Brain pericyte (primary cell): ENCODE measurements around the gene CHKA.

Experiments
- DNase-seq: peaks from one replicate; pipeline ENCODE4 v3.0.0-alpha.2; 2012; ENCODE audit warnings: low read depth, low spot score

CHKA gene

DNA sequence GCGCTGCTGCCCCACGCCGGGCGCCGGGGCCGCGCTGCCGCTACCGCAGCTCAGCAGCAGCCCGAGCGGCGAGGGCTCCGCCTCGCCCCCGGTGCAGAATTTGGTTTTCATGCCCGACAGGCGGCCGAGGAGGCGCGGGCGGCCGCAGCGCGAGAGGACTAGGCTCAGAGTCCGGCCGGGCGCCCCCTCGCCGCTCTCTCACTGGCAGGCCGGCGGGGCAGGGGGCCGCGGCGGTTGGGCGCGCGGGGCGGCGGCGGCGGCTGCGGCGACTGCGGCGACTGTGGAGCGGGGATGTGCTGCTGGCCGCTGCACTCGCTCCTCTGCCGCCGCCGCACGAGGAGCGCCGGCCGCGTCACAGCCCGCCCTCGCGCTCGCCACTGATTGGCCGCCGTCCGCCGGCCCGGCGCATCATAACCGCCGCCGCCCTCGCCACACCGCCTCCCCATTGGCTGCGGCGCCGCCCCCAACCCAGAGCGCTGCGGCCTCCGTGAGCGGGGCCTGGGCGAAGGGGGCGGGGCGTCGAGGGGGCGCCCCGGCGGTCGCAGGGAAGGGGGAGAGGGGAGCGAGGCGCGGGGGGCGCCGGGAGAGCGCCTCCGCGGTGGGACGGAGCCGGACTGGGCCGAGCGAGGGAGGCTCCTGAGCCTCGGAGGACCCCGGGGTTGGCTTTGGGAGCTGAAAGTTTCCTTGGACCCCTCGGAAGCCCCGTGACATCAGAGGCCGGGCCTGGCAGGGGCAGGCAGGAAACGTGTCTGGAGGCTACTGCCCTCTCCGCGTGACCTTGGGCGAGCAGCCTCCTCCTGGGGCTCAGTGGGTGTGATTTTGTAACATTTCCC is at the start of gene CHKA:
Gene CHKA, minus strand, starts transcription at position 322 of the 833 bp plus-strand sequence. Its CDS starts 211 bp downstream, at position 111.
- DNase-seq: peak; percentile 43

DNA sequence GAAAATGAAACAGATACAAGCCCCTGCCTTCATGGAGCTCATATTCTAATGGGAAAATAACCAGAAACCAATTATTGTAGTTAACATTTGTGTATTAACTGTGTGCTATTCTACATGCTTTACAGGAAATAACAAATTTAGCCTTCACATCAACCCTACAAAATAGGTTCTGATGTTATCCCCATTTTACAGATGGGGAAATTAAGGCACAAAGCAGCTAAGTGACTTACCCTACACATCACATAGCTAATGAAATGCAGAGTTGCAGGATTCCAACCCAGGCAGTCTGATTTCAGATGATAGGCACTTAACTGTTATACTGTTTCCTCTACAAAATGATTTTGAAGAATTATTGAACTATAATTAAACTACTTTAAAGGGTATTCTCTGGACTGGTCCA is 48.3 kb upstream of the CHKA start:
- no peak for DNase-seq

DNA sequence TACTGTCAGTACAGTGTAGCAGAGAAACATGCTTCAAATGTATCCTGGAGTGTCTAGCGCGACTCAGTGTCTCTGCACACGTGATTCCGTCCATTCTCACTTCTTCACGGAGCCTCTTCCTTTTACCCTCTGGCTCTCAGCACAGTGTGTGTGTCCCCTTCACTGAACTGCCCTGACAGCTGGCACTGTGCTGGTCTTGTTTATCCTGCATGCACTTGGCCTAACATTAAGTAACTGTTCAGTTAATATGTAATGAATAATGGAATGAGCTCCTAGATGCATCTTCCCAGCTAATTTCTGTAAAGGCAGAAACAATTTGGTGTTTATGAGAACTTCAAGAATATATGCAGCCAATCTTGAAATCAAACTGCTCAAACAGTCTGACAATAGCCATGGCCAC is 47.5 kb upstream of the CHKA start:
- no peak for DNase-seq

DNA sequence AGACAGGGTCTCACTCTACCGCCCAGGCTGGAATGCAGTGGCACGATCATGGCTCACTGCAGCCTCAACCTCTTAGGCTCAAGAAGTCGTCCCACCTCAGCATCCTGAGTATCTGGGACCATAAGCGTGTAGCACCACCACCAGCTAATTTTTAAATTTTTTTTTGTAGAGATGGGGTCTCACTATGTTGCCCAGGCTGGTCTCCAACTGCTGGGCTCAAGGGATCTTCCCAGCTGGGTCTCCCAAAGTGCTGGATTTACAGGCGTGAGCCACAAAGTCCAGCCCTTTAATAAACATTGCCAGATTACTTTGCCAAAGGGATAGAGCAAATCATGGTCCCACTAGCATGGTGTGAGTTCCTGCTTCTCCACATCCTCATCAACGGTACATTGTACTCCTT is 46.3 kb upstream of the CHKA start:
- DNase-seq: no peak

DNA sequence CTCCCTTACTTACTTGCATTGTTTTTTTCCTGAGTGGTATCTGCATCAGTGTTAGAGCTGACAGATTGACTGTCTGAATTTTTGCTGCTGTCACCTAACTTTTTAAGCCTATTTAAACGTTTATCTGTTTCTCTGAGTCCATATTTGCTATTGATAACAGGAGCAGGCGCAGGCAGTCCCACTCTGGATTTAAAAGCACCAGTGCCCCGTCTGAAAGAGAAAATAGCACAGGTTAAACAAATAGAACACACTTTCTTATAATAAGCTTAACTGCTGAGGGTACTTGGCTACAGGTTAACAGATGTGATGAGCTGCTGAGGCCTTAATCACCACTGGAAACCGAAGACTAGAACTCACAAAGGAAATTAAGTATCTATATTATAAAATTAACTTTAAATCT is 45.8 kb upstream of the CHKA start:
- DNase-seq: no peak

DNA sequence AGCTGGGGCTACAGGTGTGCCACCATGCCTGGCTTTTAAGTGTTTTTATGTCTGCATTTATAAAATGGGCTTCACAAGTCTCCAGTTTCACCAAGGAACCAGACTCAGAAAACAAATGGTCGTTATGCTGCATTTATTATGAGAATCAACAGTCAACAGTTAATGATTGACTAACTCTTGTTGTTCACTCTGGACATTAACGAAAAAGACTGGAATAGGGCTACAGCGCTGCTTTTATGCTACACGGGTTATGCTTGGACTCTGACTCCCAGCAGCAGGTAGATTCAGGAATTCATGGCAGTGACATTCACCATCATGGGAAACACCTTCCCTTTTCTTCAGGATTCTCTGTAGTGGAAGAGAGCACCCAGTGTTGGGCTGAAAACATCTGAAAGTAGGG is 44.4 kb upstream of the CHKA start:
- no peak for DNase-seq

DNA sequence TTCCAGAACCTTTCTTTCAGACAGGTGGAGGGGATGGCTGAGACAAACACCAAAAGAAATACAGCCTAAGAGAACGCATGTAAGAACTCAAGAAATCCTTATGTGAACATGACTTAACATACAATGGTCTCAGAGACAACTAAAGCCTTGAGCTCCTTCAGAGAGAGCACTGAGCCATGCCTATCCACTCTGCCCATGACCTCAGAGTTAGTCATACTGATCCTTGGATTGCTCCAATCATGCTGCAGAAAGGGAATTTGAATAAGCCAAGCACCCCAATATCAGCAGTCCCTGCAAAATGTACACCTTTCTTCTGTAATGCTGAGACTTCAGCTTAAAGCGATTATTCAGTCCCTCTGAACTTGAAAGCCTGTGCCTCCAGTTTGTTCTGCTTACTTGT is 43.2 kb upstream of the CHKA start:
- DNase-seq: no peak

DNA sequence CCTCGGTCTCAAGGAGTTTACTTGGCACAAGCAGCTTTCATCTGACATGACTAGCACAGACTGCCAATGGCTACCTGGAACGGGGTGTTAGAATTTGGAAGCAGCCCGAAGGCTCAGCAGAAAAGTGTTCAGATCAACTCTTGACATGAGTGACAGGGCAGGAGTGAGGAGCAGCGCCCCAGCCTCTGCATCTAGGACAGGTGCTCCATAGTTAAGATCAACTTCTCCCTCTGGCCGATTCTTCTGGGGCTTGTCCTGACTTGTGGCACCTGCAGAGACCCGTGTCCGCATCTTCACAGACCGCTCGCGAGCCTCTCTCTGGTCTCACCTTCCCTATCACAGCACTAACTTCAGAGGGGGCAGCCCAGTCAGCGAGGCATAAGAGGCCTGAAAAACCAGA is 42.5 kb upstream of the CHKA start:
- DNase-seq: no peak

DNA sequence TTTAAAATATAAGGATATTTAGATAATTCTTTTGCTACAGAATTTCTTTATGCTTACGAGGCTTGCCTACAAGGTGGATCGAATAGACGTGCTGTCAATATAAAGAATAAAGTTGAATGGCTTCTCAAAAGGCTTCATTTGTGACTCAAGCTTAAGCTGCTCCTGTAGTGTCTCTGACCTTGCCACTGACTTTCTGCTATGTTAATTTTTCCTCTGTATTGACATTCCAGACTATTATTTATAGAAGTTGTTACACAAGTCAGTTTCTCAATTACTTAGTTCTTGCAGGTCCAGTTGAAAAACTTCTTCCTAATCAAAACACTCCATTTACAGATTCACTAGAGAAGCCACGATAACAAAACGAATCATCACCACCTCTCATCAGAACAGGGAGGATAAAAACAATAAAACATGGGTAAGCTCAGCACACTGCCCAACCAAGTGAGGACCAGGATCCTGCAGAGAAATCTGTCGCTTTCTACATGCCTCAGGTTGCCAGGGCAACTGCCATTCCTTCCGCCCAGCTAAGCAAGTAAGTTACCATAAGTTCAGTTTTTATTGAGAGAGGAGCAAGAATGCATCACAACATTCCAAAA is 39.0 kb upstream of the CHKA start:
- DNase-seq: no peak

DNA sequence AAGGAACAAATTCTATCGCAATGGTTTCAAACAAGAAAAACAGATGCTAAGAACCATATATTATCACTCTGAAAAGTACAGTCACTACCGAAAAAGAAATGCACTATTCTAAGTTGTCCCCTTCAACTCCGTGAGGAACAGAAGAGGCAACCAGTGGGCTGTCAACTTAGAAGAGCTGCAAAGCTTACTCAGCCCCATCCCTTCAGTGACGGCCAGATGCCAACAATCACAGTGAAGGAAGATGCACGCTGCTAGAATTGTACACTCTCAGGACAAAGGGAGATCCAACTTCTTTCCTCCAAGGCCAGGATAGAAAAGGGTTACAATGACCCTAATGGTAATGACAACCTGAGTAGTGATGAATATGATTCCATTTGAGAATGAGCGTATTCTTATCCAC is 38.5 kb upstream of the CHKA start:
- no peak for DNase-seq

DNA sequence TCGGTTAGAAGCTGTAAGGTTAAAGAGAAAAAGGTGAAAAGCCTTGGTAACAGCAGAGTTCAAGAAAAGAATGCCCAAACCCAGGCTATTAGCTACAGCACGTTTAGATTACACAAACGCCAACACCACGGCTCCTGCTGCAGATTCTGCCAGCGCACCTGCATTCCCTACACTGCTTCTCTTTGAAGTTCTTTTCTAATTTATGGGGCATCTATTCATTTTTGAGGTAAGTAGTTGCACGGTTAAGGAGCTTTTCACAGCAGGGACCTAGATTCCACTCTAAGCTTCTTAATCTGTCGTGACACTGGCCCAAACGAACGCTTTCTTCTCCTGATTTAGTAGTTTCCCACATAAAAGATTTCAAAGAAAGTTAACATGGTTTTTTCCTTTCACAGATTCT is 38.0 kb upstream of the CHKA start:
- no peak for DNase-seq

DNA sequence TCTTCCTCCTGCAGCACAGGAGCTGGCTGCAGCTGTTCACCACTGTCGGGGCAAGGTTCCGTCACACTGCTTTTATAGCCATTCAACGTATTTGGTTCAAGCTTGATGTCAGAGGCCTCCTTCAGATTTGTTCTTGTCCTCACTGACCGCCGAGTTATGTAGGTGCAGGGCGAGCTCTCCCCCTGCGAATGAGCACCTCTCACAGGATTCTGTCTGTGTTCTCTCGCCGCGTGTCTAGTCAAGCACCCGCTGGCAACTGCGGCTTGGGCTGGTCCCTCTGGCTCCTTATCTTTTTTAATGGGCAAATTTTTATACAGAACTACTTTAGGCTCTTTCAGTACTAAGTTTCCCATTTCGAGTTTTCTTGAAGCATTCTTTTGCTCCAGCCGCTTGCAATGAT is 37.4 kb upstream of the CHKA start:
- DNase-seq: no peak

DNA sequence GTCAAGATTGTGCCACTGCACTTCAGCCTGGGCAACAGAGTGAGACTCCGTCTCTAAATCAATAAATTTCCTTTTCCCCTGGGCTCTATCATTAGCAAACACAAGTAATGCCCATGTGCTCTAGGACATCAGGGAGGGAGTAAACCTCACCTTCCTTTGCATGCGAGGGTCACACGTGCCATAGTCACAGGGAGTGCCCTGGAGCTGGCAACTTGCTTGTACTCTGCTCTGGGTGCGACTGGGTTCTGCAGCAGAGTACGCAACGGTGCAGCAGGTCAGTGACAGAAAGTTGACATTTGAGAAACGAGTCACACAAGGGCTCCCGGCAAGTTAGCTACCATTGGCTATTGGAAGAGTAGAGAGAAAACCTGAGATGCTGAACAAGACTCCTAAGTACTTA is 32.6 kb upstream of the CHKA start:
- no peak for DNase-seq

DNA sequence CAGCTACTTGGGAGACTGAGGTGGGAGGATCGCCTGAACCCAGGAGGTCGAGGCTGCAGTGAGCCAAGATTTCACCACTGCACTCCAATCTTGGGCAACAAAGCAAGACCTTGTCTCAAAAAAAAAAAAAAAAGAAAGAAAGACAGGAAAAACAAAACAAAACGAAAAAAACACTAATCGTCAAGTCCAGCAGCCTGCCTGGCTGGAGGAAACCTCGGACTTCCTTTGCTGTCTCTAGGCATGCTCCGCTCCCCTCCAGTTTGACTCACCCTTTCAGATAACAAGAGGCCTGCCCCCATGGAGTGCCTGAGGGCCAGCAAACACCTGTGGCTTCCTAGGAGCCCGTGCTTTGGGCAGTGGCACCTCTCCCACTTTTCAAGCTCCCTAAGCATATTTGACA is 28.8 kb upstream of the CHKA start:
- no peak for DNase-seq

DNA sequence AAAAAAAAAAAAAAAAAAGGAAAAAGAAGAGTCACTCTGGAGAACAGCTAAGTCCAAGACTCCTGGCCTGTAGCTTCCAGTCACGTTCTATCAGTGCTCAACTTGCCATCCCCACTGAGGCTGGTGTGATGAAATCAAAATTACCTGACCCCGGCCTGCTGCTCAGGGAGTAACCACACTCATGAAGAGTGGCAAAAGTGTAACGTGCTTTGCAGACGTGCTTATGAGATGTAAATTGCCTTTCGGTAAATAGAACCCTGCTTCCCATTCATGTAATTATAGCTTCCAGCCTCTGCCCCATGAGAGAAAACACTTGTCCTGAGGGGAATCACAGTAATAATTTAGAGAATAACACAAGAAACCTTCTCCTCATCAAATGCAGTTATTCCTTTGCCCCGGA is 28.2 kb upstream of the CHKA start:
- DNase-seq: no peak

DNA sequence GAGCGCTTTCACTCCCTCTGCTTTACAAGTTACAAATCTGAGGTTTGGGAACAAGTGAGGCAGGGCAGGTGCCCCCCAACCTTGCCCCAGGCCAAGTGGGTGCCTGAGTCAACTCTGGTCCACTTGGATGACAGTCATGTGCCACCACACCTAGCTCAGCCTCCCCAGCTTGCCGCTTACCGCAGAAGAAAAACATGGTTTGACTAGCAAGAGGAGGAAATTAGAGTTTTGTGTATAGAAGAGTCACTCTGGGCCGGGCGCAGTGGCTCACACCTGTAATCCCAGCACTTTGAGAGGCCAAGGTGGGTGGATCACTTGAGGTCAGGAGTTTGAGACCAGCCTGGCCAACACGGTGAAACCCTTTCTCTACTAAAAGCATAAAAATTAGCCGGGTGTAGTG is 27.7 kb upstream of the CHKA start:
- no peak for DNase-seq

DNA sequence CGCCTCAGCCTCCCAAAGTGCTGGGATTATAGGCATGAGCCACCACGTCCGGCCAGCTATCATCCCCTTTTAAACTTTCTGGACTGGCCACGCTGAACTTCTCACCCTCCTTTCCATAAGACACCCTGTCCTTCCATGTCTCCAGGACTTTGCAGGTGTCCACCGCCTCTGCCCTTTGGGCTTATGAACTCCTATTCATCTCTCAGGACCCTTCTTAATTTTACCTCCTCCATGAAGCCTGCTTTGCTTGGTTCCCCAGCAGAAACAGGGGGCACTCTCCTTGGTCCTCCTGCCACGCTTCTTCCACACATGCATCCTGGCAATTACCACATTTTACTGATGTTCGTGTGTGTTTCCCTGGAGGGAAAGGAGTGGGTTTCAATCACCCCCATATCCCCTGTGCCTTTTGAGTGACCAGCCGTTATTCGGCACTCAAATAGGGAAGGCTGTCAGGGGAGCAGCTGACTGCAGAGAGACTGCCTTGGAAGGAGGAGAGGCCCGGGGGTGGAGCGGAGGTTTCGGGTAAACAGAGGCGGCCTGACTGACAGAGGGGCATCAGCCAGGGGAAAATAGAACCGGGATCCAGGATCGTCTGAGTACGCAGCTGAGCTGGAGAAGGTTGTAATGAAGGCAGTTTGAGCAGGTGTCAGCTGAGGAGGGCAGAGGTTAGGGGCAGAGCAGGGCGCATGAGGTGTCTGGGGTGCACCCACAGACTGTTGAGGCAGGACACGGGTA is 27.1 kb upstream of the CHKA start:
- no peak for DNase-seq

DNA sequence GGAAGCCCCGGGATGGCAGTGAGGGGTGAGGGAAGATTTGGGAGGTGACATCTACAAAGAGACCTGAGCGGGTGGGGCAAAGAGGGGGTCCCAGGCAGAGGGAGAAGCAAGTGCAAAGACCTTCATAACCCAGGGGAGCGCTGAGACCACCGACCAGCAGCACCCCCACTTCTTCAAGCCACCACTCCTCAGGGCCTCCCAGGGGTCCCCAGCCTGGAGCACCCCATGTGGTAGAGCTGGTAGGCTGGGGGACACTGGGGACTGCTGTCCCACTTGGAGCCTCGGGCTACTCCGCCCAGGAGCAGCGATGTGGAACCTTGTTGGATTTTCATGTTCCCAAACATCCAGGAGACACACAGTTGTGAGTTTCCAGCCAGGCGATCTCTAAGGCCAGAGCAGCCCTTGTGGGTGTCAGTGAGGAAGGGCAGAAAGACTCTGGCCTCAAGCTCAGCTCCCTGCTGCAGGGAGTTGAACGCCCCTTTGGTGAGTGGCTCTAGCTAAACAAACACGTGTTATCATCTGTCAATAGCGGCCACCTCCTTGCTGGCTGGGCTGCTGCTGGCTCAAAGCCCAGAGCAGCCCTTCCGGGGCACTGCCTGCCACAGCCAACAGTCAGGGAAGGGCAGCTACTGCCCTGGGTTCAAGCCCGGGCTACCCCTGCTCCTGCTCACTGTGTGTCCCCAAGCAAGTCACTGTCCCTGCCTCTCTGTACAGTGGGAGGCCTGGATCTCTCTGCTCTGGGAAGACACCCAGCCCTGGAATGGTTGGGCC is 25.7 kb upstream of the CHKA start:
- no peak for DNase-seq

DNA sequence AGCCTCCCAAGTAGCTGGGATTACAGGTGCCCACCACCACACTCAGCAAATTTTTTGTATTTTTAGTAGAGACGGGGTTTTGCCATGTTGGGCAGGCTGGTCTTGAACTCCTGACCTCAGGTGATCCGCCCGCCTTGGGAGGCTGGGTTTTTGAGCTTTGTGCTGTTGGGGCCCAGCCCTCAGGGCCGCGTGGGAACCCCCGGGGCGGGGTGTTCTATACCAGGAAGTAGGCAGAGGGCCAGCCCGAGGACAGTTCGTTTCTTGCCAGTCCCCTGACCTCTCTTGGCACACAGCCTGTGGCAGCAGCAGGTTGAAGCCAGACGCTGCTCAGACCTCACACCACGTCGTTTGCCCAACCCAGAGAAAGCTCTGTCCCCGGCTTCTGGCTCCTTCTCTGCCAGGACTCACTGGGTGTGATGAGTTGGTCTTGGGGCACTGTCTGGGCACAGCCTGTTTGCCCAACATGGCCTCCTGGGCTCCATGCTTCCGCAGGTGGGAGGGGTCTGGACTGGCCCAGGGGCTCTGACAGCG is 24.9 kb upstream of the CHKA start:
- no peak for DNase-seq

DNA sequence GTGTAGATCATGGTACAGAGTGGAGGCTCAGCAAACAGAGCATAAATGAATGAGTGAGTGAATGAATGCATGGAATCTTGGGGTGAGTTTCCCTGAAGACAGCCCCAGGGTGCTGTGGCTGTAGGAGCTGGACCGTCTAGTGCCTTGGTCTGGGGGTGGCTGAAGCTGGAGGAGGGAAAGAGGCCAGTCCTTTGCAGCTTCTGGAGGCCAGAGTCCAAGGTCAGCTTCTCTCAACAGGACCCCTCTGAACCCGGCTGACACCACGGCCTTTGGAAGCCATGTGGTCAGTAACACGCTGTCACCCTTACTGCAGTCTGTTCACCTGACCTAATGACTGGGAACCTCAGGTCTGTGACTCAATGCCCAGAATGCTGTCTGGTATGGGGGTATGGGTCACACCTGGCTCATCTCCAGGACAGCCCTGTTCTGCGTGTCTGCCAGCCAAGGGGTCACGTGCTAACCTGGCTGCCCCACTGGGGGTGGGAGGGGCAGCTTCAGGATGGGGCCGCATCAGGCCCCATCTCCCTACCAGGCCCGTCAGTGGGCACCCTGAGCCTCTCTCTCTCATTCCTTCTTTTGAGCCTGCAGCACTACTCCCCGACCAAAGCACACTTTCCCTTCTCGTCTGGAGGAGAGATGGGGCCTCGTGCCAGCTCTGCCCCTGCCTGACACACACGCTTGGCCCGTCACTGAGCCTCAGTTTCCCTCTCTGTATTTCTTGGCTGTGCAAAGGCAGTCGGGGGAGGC is 24.1 kb upstream of the CHKA start:
- no peak for DNase-seq

DNA sequence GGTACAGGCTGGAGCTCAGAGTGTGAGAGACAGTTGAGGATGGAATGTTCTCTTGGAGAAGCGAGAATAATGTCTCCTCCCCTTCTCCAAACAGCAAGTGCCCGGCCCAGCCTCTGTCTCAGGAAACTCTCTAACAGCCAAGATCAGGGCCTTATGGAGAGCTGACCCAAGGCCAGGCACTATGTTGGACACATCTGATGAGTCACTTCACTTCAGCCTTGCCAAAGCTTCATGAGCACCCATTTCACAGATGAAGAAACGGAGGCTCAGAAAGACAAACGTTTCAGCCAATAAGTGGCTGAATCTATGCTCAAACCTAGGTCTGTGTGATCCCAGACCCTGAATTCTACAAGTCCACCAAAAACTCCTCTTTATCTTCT is 22.1 kb upstream of the CHKA start:
- DNase-seq: no peak
